Dedifferentiated amniotic fluid mesenchymal stem cell (primary cell): ENCODE data around the gene CEP128.
A peak's percentile ranks its signal among the peaks of the same experiment; 100 is the strongest.

ENCODE experiments used
- DNase-seq: peaks from one replicate; pipeline ENCODE4 v3.0.0-alpha.2; 2016; ENCODE audit errors: extremely low spot score

The CEP128 gene

DNA sequence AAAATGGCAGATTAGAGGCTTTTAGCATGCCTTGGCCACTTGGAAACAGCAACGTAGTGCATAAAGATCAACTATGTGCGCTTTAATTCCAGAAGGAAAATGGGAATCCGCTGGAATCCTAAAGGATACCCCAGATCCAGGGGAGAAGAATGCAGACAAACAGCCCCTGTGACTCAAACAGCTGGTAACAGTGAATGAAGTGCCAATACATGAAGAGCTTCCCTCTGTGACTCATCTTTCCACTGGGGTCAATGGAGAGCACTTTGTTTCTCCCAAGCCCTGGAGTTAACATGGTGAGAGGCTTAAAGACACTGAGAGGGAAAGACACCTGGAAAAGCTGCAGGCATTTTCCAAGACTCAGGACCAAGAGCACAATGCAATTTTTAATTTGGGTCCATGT lies 263.1 kb downstream of the CEP128 start:
- no peak for DNase-seq

DNA sequence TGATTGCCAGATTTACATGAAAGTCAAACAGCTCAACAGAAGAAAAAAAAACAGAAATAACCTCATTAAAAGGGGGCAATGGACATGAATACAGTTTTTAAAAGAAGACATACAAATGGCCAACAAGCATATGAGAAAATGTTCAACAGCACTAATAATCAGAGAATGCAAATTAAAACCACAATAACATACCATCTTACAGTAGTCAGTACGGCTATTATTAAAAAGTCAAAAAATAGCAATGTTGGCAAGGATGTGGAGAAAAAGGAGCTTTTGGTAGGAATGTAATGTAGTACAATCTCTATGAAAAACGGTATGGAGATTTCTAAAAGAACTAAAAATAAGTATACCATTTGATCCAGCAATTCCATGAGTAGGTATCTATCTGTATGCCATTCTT lies 272.1 kb downstream of the CEP128 start:
- no peak for DNase-seq

- no peak for DNase-seq
Measured at GRCh38 chr14:80664576-80664975, 277.0 kb downstream of the CEP128 start.

- no peak for DNase-seq
Measured at GRCh38 chr14:80663541-80663940, 278.0 kb downstream of the CEP128 start.

DNA sequence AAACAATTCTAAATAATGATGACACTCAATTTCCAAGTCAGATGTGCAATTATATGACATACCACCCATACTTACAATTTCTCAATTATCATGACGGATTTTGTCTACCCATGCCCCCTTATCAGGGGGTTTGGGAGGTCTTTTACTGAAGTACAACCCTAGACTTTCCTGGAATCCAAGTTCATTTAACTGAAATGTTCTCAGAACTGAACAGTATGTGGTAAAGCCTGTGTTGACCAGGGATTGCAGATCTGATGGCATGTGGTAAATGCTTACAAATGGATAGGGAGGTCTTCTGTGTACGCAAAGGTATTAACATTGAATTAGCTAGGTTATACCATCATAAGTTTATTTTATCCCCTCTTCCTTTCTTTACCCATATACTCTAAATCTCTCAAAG lies 281.8 kb downstream of the CEP128 start:
- no peak for DNase-seq

DNA sequence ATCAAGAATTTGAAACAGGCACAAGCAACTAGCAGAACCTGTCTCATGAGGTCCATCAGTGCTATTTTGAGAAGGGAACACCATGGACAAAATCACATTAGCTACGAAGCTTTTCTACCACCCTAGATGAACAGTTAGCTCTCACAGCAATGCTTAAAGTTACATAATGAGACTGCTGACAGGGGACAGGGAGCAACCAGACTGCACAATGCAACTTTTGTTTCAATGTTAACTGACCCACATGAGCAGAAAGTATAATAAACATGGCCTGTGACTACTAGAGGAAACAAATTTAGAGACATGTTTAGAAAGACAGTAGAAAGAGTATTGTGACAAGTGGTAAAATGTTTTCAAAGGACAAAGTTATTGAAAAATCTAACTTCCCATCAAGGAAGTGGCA lies 282.8 kb downstream of the CEP128 start:
- no peak for DNase-seq

- no peak for DNase-seq
Measured at GRCh38 chr14:80658155-80658554, 283.4 kb downstream of the CEP128 start.

DNA sequence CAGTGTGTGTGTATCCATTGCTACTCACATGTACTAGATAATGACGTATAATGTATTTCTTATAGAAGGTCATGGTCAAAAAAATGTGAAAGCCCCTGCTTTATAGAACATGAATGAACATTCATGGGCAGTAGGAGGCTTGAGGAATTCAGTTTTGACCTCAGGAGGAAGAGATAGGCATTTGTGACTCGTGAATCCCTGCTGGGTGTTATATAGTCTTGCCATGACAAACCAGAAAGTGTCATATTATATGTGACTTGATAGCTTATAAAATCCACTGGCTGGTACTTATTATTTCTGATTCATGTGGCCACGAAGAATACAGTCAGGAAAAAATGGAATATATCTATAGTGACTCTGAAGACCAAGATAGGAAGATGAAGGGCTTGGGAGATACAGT lies 287.6 kb downstream of the CEP128 start:
- no peak for DNase-seq

DNA sequence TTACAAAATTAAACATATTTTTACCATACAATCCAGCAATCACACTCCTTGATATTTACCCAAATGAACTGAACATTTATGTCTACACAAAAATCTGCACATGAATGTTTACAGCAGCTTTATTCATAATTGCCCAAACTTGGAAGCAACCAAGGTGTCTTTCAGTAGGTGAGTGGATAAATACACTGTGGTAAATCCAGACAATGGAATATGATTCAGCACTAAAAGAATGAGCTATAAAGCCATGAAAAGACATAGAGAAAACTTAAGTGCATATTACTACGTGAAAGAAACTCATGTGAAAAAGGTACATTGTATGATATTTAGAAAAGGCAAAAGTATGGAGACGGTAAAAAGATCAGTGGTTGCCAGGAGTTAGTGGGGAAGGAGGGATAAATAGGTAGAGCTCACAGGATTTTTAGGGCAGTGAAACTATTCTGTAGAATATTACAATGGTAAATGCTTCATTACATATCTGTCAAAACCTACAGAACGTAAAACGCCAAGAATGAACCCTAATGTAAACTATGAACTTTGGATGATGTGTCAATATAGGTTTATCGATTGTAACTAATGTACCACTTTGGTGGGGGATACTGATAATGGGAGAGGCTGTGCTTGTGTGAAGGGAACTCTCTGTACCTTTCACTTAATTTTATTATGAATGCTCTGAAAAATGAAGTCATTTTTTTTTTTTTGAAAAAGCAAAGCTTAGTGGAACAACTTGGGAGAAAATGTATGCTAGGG lies 295.7 kb downstream of the CEP128 start:
- no peak for DNase-seq

- DNase-seq: no peak
Measured at GRCh38 chr14:80644826-80645225, 296.7 kb downstream of the CEP128 start.

DNA sequence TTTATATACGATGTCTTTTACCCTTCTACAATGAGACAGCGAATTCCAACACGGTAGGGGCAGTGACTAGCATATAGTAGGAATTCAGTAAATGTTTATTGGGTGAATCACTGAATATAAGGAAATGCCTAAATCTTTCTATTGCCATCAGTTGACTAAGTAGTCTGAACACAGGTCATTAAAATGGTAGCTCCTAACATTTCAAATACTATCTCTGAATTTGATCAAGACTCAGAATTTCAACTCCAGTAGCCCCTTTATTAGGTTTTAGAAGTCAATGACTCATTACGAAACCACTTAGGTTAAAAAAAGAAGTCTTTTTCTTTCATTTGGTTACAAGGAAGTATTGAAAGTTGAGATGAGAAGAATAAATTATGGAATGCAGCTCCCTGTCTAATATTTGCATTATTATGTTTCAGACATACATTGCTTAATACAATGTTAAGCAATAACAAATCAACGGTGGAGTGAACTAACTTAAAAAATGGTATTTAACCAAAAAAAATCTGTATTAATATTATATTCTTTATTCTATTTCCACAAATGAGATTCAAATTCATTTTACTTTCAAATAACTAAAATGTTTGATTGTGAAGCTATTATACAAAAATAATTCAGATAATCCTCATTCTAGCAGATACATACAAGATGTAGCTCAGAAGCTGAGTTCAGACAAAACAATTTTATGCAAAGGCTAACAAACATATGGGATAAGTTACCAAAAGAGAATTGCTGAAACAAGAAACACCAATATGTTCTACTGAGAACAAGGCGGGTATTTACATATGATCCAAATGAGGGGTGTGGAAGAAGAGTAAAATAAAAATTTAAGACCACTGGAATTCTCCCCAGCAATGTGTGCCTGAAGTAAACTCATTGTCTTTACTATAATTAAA lies 302.7 kb downstream of the CEP128 start:
- peak; percentile 28 for DNase-seq

- no peak for DNase-seq
Measured at GRCh38 chr14:80637756-80638619, 303.6 kb downstream of the CEP128 start.

GRCh38 chr14:80636071-80636470 lies 305.5 kb downstream of the CEP128 start:
- DNase-seq: no peak

GRCh38 chr14:80634106-80634758 lies 307.3 kb downstream of the CEP128 start:
- DNase-seq: no peak

- DNase-seq: no peak
Measured at GRCh38 chr14:80629606-80630005, 311.9 kb downstream of the CEP128 start.

DNA sequence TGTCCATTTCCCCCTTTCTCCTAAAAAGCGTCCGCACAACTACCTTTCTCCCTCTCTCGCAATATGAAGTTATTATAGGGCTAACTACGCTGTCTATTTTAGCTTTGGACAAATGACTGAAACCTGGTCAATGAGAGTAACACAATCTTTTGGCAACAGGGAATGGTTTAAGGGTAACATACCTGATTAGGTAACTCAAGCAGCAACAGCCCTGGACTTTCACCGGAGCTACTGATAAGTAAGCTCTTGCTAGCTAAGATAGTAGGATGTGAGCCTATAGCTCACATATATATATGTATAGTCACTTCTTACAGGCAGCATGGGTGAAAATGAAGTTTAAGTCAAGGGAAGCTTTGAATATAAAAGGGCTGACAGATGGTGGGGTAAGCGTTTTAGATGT lies 313.0 kb downstream of the CEP128 start:
- no peak for DNase-seq

- DNase-seq: no peak
Measured at GRCh38 chr14:80627745-80628144, 313.8 kb downstream of the CEP128 start.

DNA sequence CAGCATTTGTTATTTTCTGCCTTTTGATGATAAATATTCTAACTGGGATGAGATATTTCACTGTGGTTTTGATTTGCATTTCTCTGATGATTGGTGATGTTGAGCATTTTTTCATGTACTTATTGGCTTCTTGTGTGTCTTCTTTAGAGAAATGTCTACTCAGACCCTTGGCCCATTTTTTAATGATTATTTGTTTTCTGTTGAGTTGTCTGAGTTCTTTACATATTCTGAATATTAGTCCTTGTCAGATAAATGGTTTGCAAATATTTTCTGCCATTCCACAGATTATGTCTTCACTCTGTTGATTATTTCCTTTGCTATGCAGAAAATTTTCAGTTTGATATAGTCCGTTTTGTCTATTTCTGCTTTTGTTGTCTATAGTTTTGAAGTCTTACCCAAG lies 317.0 kb downstream of the CEP128 start:
- DNase-seq: no peak

DNA sequence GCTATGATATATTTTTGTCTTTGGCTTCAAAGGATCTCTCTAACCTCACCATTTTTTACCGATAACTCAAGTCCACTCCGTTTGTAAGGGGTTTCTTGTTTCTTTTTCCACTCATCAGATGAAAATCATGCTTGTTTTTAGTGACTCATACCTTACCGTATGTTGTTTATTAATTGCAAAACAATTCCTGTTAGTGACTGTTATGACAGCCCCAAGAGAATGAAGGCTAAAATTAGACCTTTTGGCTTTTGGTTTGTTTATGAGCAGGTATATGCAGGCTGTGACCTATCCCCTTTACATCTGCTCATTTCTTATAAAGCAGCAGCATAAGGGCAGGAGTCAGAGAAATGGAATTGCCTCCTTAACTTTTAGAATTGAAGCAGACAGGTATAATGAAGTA lies 319.8 kb downstream of the CEP128 start:
- DNase-seq: no peak

DNA sequence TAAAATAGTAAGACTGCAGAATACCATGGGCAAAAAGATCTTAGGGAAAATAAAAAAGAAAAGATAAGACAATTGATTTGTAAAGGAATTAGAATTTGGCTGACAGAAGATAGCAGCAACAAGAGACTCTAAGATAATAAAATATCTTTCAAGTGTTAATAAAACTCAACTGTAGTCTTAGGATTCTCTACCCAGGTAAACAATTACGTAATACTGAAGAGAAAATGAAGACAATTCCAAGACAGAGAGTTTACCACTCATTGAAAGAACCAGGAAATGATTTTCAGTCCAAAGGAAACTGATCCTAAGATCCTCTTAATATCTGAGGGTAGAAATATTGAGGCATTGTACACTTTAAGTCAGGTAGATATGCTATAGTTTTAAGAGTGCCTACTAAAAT lies 321.1 kb downstream of the CEP128 start:
- no peak for DNase-seq

DNA sequence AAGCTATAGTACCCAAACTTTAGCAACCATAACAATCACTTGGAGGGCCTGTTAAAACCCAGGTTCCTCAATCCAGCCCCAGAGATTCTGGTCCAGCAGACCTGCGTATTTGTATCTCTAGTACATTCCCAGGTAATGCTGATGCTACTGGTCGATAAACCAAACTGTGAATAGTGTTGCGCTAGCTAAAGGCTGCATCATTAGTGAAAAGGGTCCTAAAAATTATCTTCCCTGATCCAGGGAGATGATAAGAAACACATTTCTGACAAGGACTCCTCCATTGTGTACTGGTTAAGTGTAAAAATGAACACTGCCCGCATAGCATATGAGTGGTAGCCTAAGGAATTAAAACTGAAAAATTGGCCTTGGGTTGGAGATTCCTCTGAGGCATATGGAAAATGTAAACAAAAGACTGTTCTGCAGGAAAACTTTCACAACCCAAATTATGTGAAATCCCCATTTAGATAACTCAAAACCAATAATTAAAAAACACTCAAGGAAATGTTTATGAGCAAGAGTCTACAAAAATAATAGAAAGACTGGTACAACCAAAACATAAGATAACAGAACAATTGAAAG lies 322.7 kb downstream of the CEP128 start:
- DNase-seq: no peak
